Measurements from ENCODE around the gene SAV1. TPM values are rescaled to one million over a fixed set of nuclear protein-coding genes. Genes with fewer than 3 reads are reported as not detected.
A peak's percentile ranks its signal among the peaks of the same experiment; 100 is the strongest.

SAV1 gene
- total RNA-seq, 4 donors from 2014 or later, result 40.2 to 72.4 (median 48.6) TPM

- H3K36me3 ChIP-seq, result no peaks in the 10 kb centered on the region
- H3K9me3 ChIP-seq, result no peaks in the 10 kb centered on the region
- no peak for DNase-seq
- no peak for TF ChIP-seq POLR2A (IDR thresholded peaks at IDR 0.05)
- no peak for TF ChIP-seq CTCF (IDR thresholded peaks at IDR 0.05)
- no peaks in the 10 kb centered on the region for H3K27me3 ChIP-seq
- no peak overlapping the region for H3K27ac ChIP-seq
- no peak overlapping the region for H3K4me3 ChIP-seq (replicated peaks in 1 of 3)
- intact Hi-C loops (cut with DNase I), result no loop called here
- 92% methylated on average over 10 of the region's 10 CpGs for WGBS, 2 donors
- peaks cover 8% of the 10 kb centered on the region in 2 donors for H3K4me1 ChIP-seq
Observed at GRCh38 chr14:50670196-50670865, 2.2 kb upstream of the SAV1 start.

GRCh38 chr14:50669441-50669986 is 1.4 kb upstream of the SAV1 start:
- intact Hi-C loops (cut with DNase I), result no loop called here
- Histone ChIP-seq H3K9me3 (no peaks in the 10 kb centered on the region), H3K27me3 (no peaks in the 10 kb centered on the region), H3K4me3 (replicated peaks in 1 of 3) (no peak overlapping the region), H3K27ac (no peak overlapping the region), H3K4me1 (peaks cover 8 to 11% of the 10 kb centered on the region in 2 donors), H3K36me3 (peaks cover 0 to 2% of the 10 kb centered on the region in 2 donors)
- WGBS, 2 donors, result 90 to 91% methylated on average over 4 of the region's 4 CpGs
- TF ChIP-seq CTCF (IDR thresholded peaks at IDR 0.05) (no peak), POLR2A (IDR thresholded peaks at IDR 0.05) (no peak)
- DNase-seq, result no peak

GRCh38 chr14:50668826-50669143 is 679 bp upstream of the SAV1 start:
- TF ChIP-seq POLR2A (IDR thresholded peaks at IDR 0.05), result no peak
- no peak for TF ChIP-seq CTCF (IDR thresholded peaks at IDR 0.05)
- Histone ChIP-seq H3K27me3 (no peaks in the 10 kb centered on the region), H3K9me3 (no peaks in the 10 kb centered on the region), H3K4me3 (replicated peaks in 1 of 3) (peak overlapping the region; percentile 46 to 85 (median 85)), H3K4me1 (peaks cover 11 to 18% of the 10 kb centered on the region in 2 donors), H3K36me3 (peaks cover 0 to 3% of the 10 kb centered on the region in 2 donors), H3K27ac (peak overlapping the region; percentile 96 to 97 (median 97))
- DNase-seq, result no peak
- intact Hi-C loops (cut with DNase I), result no loop called here
- 26 to 37% methylated on average over 6 of the region's 6 CpGs for WGBS, 2 donors

- intact Hi-C loops (cut with DNase I), result no loop called here
- DNase-seq, result peak; percentile 63
- H3K27ac ChIP-seq, result peak overlapping the region; percentile 96 to 97 (median 97)
- WGBS, 2 donors, result 2% methylated on average over 22 to 25 of the region's 25 CpGs
- H3K36me3 ChIP-seq, result peaks cover 0 to 3% of the 10 kb centered on the region in 2 donors
- H3K4me1 ChIP-seq, result peaks cover 13 to 22% of the 10 kb centered on the region in 2 donors
- H3K27me3 ChIP-seq, result no peaks in the 10 kb centered on the region
- TF ChIP-seq POLR2A (IDR thresholded peaks at IDR 0.05) (no peak), CTCF (IDR thresholded peaks at IDR 0.05) (no peak)
- peak overlapping the region; percentile 46 to 85 (median 85) for H3K4me3 ChIP-seq (replicated peaks in 1 of 3)
- no peaks in the 10 kb centered on the region for H3K9me3 ChIP-seq
Observed at GRCh38 chr14:50667684-50667995, 466 bp downstream of the SAV1 start.
